ENCODE data around the gene CAV3. TPM values are rescaled to one million over a fixed set of nuclear protein-coding genes. Genes with fewer than 3 reads are reported as not detected.

CAV3 gene
- total RNA-seq, 1 experiment from 2014 or later, result not detected

- no peak overlapping the region for H3K4me3 ChIP-seq (ENCODE audit: low read length)
Measured at GRCh38 chr3:8702560-8702959, 31.0 kb upstream of the CAV3 start.

GRCh38 chr3:8705575-8705974, 28.0 kb upstream of the CAV3 start:
- ChIA-PET POLR2A (ENCODE audit: unreplicated experiment) (no interaction called here), CTCF (no interaction called here)
- Histone ChIP-seq H3K27ac (ENCODE audit: low read length) (no peak overlapping the region), H2AFZ (ENCODE audit: low read length) (no peak overlapping the region), H3K9ac (ENCODE audit: low read length) (no peak overlapping the region), H3K4me1 (ENCODE audit: insufficient read depth, low read length) (no peaks in the 10 kb centered on the region), H3K27me3 (ENCODE audit: low read length) (no peaks in the 10 kb centered on the region), H3K4me3 (ENCODE audit: low read length) (no peak overlapping the region), H3F3A (ENCODE audit: low read length, unreplicated experiment) (no peaks in the 10 kb centered on the region), H3K79me2 (ENCODE audit: low read length) (no peaks in the 10 kb centered on the region), H3K36me3 (ENCODE audit: low read depth, low read length) (no peaks in the 10 kb centered on the region), H3K9me2 (replicated peaks; ENCODE audit: low read length) (no peaks in the 10 kb centered on the region), H4K20me1 (ENCODE audit: low read length) (no peaks in the 10 kb centered on the region), H3K4me2 (ENCODE audit: low read length) (no peak overlapping the region), H3K9me3 (ENCODE audit: low read length) (no peaks in the 10 kb centered on the region)
- no peak for ATAC-seq
- intact Hi-C loops (cut with micrococcal nuclease), result no loop called here
- TF ChIP-seq EZH2phosphoT487 (IDR thresholded peaks at IDR 0.05; ENCODE audit: borderline replicate concordance, low read length) (no peak), CTCF (conservative IDR thresholded peaks at IDR 0.05; ENCODE audit: low read depth, low read length) (no peak), EZH2 (IDR thresholded peaks at IDR 0.05; ENCODE audit: low read length, unreplicated experiment) (no peak)
- no TSS peak for BruUV-seq (replicated peaks)
- DNase-seq, result no peak

More at GRCh38 chr3:8702560-8702959, 31.0 kb upstream of the CAV3 start:
- intact Hi-C loops (cut with micrococcal nuclease), result no loop called here
- Histone ChIP-seq H3K79me2 (ENCODE audit: low read length) (no peaks in the 10 kb centered on the region), H3K27ac (ENCODE audit: low read length) (no peak overlapping the region), H3K9me2 (replicated peaks; ENCODE audit: low read length) (no peaks in the 10 kb centered on the region), H3K9me3 (ENCODE audit: low read length) (no peaks in the 10 kb centered on the region), H3K9ac (ENCODE audit: low read length) (no peak overlapping the region), H3F3A (ENCODE audit: low read length, unreplicated experiment) (no peaks in the 10 kb centered on the region), H2AFZ (ENCODE audit: low read length) (no peak overlapping the region), H3K36me3 (ENCODE audit: low read depth, low read length) (no peaks in the 10 kb centered on the region), H3K27me3 (ENCODE audit: low read length) (no peaks in the 10 kb centered on the region), H3K4me1 (ENCODE audit: insufficient read depth, low read length) (no peaks in the 10 kb centered on the region), H3K4me2 (ENCODE audit: low read length) (no peak overlapping the region), H4K20me1 (ENCODE audit: low read length) (no peaks in the 10 kb centered on the region)
- ChIA-PET POLR2A (ENCODE audit: unreplicated experiment) (no interaction called here), CTCF (no interaction called here)
- ATAC-seq (no peak), DNase-seq (peak; percentile 23)
- TF ChIP-seq CTCF (conservative IDR thresholded peaks at IDR 0.05; ENCODE audit: low read depth, low read length), result peak; percentile 63
- no peak for TF ChIP-seq EZH2 (IDR thresholded peaks at IDR 0.05; ENCODE audit: low read length, unreplicated experiment)
- no peak for TF ChIP-seq EZH2phosphoT487 (IDR thresholded peaks at IDR 0.05; ENCODE audit: borderline replicate concordance, low read length)
- no TSS peak for BruUV-seq (replicated peaks)

GRCh38 chr3:8709287-8709686, 24.3 kb upstream of the CAV3 start:
- BruUV-seq (replicated peaks), result no TSS peak
- POLR2A ChIA-PET (ENCODE audit: unreplicated experiment), result no interaction called here
- no peak for ATAC-seq

More at GRCh38 chr3:8709287-8709686, 24.3 kb upstream of the CAV3 start:
- Histone ChIP-seq H3K9me3 (ENCODE audit: low read length) (no peaks in the 10 kb centered on the region), H3K4me1 (ENCODE audit: insufficient read depth, low read length) (peaks cover 14% of the 10 kb centered on the region), H3K27me3 (ENCODE audit: low read length) (no peaks in the 10 kb centered on the region), H3K9me2 (replicated peaks; ENCODE audit: low read length) (no peaks in the 10 kb centered on the region), H2AFZ (ENCODE audit: low read length) (no peak overlapping the region), H3F3A (ENCODE audit: low read length, unreplicated experiment) (no peaks in the 10 kb centered on the region), H3K27ac (ENCODE audit: low read length) (no peak overlapping the region), H3K36me3 (ENCODE audit: low read depth, low read length) (no peaks in the 10 kb centered on the region), H3K4me3 (ENCODE audit: low read length) (no peak overlapping the region), H3K4me2 (ENCODE audit: low read length) (no peak overlapping the region), H3K9ac (ENCODE audit: low read length) (no peak overlapping the region), H3K79me2 (ENCODE audit: low read length) (no peaks in the 10 kb centered on the region), H4K20me1 (ENCODE audit: low read length) (no peaks in the 10 kb centered on the region)
- TF ChIP-seq EZH2 (IDR thresholded peaks at IDR 0.05; ENCODE audit: low read length, unreplicated experiment) (no peak), EZH2phosphoT487 (IDR thresholded peaks at IDR 0.05; ENCODE audit: borderline replicate concordance, low read length) (no peak)
- CTCF ChIA-PET, result no interaction called here
- intact Hi-C loops (cut with micrococcal nuclease), result no loop called here
- no peak for DNase-seq
